Astrocyte of the spinal cord (primary cell): ENCODE measurements around the gene PDE9A.

Source experiments
- DNase-seq: peaks from one replicate; pipeline ENCODE4 v3.0.0; 2011; ENCODE audit warnings: low read depth, low spot score
- H3K4me3 ChIP-seq: 2 replicates; pipeline ENCODE4 v1.5.1; 2011; ENCODE audit warnings: low read depth, mild to moderate bottlenecking, low read length, moderate library complexity
- CTCF ChIP-seq: IDR thresholded peaks from 2 replicates; pipeline ENCODE4 v1.5.1; 2012; ENCODE audit warnings: low read depth, mild to moderate bottlenecking, low read length, inconsistent platforms
- in situ Hi-C: cut with HindIII; loops from 2 replicates; pipeline ENCODE4 v1.10.0; 2017; ENCODE audit warnings: low sequenced_read_pairs

Gene PDE9A

GRCh38 chr21:42669041-42669440, 15.6 kb downstream of the PDE9A start:
- no peak for DNase-seq
- no peak overlapping the region for H3K4me3 ChIP-seq
- in situ Hi-C loops = no loop called here
- TF ChIP-seq CTCF = peak; percentile 2

DNA sequence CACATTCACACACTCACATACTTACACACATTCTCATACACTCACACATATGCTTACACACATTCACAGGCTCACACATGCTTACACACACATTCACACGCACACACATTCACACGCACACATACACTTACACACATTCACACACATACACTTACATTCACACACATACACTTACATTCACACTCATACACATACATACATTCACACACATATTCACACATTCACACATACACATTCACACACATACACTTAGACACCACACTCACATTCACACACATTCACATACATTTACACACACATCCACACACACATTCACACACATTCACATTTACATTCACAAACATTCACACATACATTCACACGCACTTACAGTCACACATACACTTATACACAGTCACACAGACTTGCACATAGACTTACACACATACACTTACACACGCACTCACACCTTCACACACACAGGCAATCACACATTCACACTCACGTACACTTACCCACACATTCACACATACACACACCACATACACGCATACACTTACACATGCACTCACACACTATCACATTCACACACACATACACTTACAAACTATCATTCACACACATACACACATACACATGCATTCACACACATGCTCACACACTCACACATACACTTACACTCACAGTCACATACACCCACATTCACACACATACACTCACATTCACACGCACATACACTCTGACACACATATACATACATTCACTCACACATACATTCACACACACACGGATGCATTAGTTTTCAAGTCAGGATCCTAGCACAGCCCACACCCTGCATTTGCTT, 16.8 kb downstream of the PDE9A start:
- in situ Hi-C loops = no loop called here
- no peak for DNase-seq
- TF ChIP-seq CTCF = no peak
- no peak overlapping the region for H3K4me3 ChIP-seq

- in situ Hi-C loops = no loop called here
- TF ChIP-seq CTCF = no peak
- H3K4me3 ChIP-seq = no peak overlapping the region
- no peak for DNase-seq
Measured at GRCh38 chr21:42670884-42671283, 17.5 kb downstream of the PDE9A start.

DNA sequence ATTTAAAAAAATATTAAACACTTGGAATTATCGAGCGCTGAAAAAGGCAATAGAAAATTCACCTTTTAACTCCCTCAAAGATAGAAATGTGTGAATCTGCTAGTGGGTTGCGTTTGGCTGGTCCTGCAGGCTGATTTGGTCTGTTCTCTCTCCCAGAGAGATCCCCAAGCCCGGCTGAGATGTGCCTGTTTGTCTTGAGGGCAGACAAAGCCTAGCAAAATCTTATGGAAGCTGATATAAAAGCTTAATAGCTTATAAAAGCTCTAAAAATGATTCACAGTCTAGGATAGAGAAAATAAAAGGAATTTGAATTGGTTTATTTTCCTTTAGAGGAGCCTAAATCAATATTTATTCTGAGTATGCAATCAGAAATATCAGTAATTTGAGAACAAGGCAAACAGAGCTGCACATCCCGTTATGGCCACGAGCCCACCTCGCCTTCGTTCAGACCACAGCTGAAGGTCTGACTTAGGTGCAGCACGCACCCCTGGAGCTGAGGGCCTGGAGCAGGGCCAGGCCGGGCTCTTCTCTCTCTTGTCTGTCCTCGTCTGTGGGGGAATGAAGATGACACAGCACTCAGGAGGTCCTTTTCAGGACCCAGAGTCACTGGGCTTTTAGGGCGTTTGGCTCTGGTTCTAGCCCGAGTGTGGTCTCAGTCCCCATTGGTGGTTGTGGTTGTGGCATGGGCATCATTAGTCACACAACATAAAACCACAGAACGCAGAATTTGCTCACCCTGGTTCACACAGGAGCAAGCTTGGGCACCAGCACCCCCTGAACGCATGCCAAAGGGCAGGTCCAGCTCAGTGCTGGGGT, 18.6 kb downstream of the PDE9A start:
- DNase-seq = peak; percentile 41
- in situ Hi-C loops = no loop called here
- TF ChIP-seq CTCF = no peak
- H3K4me3 ChIP-seq = no peak overlapping the region

GRCh38 chr21:42672699-42673458, 19.5 kb downstream of the PDE9A start:
- H3K4me3 ChIP-seq = no peak overlapping the region
- peak; percentile 34 for DNase-seq
- no peak for TF ChIP-seq CTCF
- in situ Hi-C loops = no loop called here

GRCh38 chr21:42673633-42674328, 20.4 kb downstream of the PDE9A start:
- DNase-seq = no peak
- no peak for TF ChIP-seq CTCF
- no peak overlapping the region for H3K4me3 ChIP-seq
- in situ Hi-C loops = no loop called here
